ENCODE data around the gene HMGN1. TPM values are rescaled to one million over a fixed set of nuclear protein-coding genes. Genes with fewer than 3 reads are reported as not detected.

HMGN1 gene
- total RNA-seq, 3 donors from 2014 or later (not counting 1 experiment from before 2014, with no cell fraction given): 187 to 228 (median 219) TPM

- H3K27me3 ChIP-seq (ENCODE audit: control insufficient read depth, insufficient read depth, low read length): no peaks in the 10 kb centered on the region
- no peak for TF ChIP-seq CTCF (IDR thresholded peaks at IDR 0.05)
- no peak overlapping the region for H3K4me3 Mint-ChIP-seq
- H3K4me1 Mint-ChIP-seq: no peaks in the 10 kb centered on the region
- H3K36me3 Mint-ChIP-seq: no peaks in the 10 kb centered on the region
- H3K4me1 ChIP-seq (ENCODE audit: control insufficient read depth, insufficient read depth, low read length): no peaks in the 10 kb centered on the region
- WGBS (ENCODE audit: insufficient coverage): no CpG with 5 or more reads among the region's 4 CpGs
- peaks cover 16 to 22% of the 10 kb centered on the region in 2 donors for H3K27me3 Mint-ChIP-seq (ENCODE audit: low read depth in 2 of 2)
- no peaks in the 10 kb centered on the region for H3K36me3 ChIP-seq (ENCODE audit: control insufficient read depth, insufficient read depth, low read length)
- no peaks in the 10 kb centered on the region for H3K9me3 Mint-ChIP-seq
- ATAC-seq: no peak
- no peak overlapping the region for H3K27ac Mint-ChIP-seq
- no peak for DNase-seq
- no peak overlapping the region for H3K27ac ChIP-seq (ENCODE audit: low read length)
- intact Hi-C loops (cut with micrococcal nuclease): no loop called here
- H3K9me3 ChIP-seq (ENCODE audit: control insufficient read depth, insufficient read depth, low read length): no peaks in the 10 kb centered on the region
- H3K4me3 ChIP-seq (ENCODE audit: low read length): no peak overlapping the region
Observed at GRCh38 chr21:39366563-39366962, 17.7 kb upstream of the HMGN1 start.

- peaks cover 20 to 33% of the 10 kb centered on the region in 2 donors for H3K27me3 Mint-ChIP-seq (ENCODE audit: low read depth in 2 of 2)
Observed at GRCh38 chr21:39364949-39365348, 16.1 kb upstream of the HMGN1 start.

GRCh38 chr21:39363607-39364555 lies 15.0 kb upstream of the HMGN1 start:
- no peaks in the 10 kb centered on the region for H3K4me1 Mint-ChIP-seq
- Histone ChIP-seq H3K9me3 (ENCODE audit: control insufficient read depth, insufficient read depth, low read length) (no peaks in the 10 kb centered on the region), H3K27ac (ENCODE audit: low read length) (no peak overlapping the region), H3K4me3 (ENCODE audit: low read length) (no peak overlapping the region), H3K4me1 (ENCODE audit: control insufficient read depth, insufficient read depth, low read length) (no peaks in the 10 kb centered on the region), H3K36me3 (ENCODE audit: control insufficient read depth, insufficient read depth, low read length) (no peaks in the 10 kb centered on the region), H3K27me3 (ENCODE audit: control insufficient read depth, insufficient read depth, low read length) (no peaks in the 10 kb centered on the region)
- no peak for TF ChIP-seq CTCF (IDR thresholded peaks at IDR 0.05)
- no peak overlapping the region for H3K4me3 Mint-ChIP-seq
- intact Hi-C loops (cut with micrococcal nuclease): no loop called here
- DNase-seq (no peak), ATAC-seq (no peak)
- H3K27ac Mint-ChIP-seq: no peak overlapping the region
- H3K9me3 Mint-ChIP-seq: no peaks in the 10 kb centered on the region
- WGBS (ENCODE audit: insufficient coverage): 75% methylated on average over 4 of the region's 6 CpGs
- no peaks in the 10 kb centered on the region for H3K36me3 Mint-ChIP-seq
- peaks cover 20 to 33% of the 10 kb centered on the region in 2 donors for H3K27me3 Mint-ChIP-seq (ENCODE audit: low read depth in 2 of 2)

More at GRCh38 chr21:39364949-39365348, 16.1 kb upstream of the HMGN1 start:
- Mint-ChIP-seq H3K4me1 (no peaks in the 10 kb centered on the region), H3K9me3 (no peaks in the 10 kb centered on the region), H3K27ac (no peak overlapping the region), H3K4me3 (no peak overlapping the region), H3K36me3 (no peaks in the 10 kb centered on the region)
- Histone ChIP-seq H3K4me1 (ENCODE audit: control insufficient read depth, insufficient read depth, low read length) (no peaks in the 10 kb centered on the region), H3K4me3 (ENCODE audit: low read length) (no peak overlapping the region), H3K27me3 (ENCODE audit: control insufficient read depth, insufficient read depth, low read length) (no peaks in the 10 kb centered on the region), H3K27ac (ENCODE audit: low read length) (no peak overlapping the region), H3K9me3 (ENCODE audit: control insufficient read depth, insufficient read depth, low read length) (no peaks in the 10 kb centered on the region), H3K36me3 (ENCODE audit: control insufficient read depth, insufficient read depth, low read length) (no peaks in the 10 kb centered on the region)
- intact Hi-C loops (cut with micrococcal nuclease): no loop called here
- 91% methylated on average over 3 of the region's 4 CpGs for WGBS (ENCODE audit: insufficient coverage)
- TF ChIP-seq CTCF (IDR thresholded peaks at IDR 0.05): no peak
- DNase-seq (no peak), ATAC-seq (no peak)

Measured in natural killer cell (primary cell).